GM18519 (cell line): Measurements from ENCODE around the gene PRICKLE2.

Experiments used
- ATAC-seq: cut with Tn5 transposase; IDR thresholded peaks from one replicate; pipeline ENCODE4 v1.9.1; 2021; ENCODE audit warnings: mild to moderate bottlenecking, moderate library complexity; ENCODE audit not compliant: unreplicated experiment, low FRiP score

PRICKLE2 gene

GRCh38 chr3:64082961-64083541 is 142.2 kb downstream of the PRICKLE2 start:
- ATAC-seq: no peak

DNA sequence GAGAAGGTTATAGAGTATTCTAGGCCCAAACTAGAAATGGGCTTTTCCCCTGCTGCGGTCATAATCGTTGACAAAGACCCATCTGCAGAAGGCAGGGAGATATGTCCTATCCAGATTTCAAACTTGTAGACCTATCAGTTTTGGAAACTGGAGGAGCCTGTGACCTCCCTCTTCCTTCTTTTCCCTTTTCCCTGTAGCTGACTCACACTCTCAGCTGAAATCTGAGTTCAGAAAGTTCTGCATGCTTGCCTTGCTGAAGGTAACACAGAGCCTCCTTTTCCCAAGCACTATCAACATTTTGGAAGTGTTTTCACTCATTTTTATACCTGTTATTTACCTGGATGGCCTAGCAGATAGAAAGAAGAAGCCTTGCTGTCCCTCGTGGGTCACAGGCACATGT is 142.9 kb downstream of the PRICKLE2 start:
- ATAC-seq: no peak

GRCh38 chr3:64081235-64081630 is 144.0 kb downstream of the PRICKLE2 start:
- ATAC-seq: no peak

DNA sequence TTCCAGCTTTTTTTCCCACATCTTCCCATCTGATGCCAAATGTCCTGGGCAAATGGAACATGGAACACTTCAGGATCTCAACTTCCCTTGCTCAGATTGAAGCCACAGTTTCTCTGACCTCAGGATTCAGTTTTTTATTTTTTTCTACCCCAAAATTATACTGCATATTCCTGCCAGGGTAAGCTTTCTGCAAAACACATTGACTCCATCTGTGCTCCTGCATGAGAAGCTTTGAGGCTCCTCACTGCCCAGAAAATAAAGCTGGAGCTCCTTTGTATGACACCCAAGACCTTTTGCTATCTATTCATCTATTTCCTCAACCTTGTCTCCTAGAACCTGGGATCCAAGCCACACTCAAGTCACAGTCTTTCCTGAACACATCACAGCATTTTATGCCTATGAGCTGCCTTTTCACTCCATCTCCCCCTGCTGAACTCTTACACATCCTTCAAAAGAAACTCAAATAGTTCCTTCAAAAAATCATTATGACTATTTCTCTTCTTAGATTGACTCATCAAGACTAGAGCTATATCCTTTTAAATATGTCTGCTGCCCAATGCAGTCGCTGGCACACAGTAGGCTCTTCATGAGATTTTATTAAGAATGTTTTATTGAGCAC is 144.5 kb downstream of the PRICKLE2 start:
- no peak for ATAC-seq

GRCh38 chr3:64079369-64080150 is 145.7 kb downstream of the PRICKLE2 start:
- no peak for ATAC-seq

- no peak for ATAC-seq
These were observed 146.3 kb downstream of the PRICKLE2 start for GRCh38 chr3:64078966-64079365.

DNA sequence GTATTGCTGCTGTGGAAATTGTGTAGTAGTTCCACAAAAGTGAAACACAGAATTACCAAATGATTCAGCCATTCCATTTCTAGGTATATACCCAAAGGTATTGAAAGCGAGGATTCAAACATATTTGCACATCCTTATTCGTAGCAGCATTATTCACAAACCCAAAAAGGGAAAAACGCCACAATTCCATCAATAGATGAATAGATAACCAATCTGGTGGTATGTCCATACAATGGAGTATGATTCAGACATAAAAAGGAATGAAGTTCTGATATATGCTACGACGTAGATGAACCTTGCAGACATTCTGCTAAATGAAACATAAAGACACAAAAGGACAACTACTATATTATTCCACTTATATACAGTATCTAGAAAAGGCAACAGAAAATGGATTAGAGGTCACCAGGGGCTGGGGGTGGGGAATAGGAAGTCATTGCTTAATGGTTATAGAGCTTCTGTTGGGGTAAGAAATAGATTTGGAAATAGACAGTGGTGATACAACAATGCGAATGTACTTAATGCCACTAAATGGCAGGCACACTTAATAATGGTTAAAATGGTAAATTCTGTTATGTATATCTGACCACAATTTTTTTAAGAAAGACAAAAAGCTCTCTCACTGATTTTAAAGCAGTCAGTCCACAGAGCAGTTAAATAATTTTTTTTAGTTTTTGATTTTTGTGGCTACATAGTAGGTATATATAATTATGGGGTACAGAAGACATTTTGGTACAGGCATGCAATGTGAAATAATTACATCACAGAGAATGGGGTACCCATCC is 150.2 kb downstream of the PRICKLE2 start:
- ATAC-seq: no peak

DNA sequence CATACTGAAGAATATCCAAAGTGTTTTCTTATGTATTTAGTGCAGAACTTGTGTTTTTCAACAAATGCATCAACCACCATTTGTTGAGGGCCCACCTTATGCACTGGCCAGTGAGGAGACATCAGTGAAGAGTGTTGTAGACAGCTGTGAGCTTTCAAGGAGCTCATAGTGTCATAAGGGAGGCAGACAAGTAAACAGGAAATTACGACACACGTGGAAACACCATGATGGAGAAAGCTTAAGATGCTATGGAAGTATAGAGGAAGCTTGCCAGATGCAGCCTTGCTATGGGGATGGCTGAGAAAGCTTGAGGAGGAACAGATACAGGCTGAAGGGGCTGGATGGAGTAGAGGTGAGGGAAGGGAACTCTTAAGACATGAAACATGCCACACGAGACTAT is 151.2 kb downstream of the PRICKLE2 start:
- no peak for ATAC-seq

GRCh38 chr3:64073158-64073761 is 152.0 kb downstream of the PRICKLE2 start:
- no peak for ATAC-seq

GRCh38 chr3:64072126-64072525 is 153.1 kb downstream of the PRICKLE2 start:
- ATAC-seq: no peak

DNA sequence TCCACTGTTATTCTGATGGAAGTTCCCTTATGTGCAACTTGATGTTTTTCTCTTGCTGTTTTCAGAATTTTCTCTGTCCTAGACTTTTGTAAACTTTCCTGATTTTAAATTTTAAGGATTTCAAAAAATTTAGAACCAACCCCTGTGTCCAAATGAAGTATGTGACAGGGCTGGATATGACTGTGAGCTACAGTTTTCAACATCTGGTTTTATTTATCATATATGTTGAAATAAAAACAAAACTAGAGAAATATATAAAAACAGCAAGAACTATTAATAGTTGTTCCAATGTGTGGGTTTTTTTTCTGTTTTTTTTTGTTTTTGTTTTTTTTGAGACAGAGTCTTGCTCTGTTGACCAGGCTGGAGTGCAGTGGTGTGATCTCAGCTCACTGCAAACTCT is 154.6 kb downstream of the PRICKLE2 start:
- ATAC-seq: no peak

GRCh38 chr3:64067506-64068346 is 157.5 kb downstream of the PRICKLE2 start:
- no peak for ATAC-seq

DNA sequence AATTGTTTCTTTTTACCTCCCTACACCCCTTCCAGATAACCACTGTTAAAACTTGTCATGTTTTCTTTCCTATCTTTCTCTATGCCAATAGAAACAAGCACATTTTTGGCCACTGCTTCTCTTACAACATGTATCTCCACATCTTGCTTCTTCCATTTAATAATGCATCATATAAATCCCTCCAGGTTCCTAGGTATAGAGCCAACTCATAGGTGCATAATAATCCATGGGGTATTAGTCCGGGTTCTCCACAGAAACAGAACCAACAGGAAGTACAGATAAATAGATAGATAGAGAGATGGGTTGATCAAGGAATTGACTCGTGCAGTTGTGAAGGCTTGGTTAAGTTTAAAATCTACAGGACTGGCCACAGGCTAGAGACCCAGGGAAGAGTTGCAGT is 160.5 kb downstream of the PRICKLE2 start:
- no peak for ATAC-seq

- no peak for ATAC-seq
These were observed 161.3 kb downstream of the PRICKLE2 start for GRCh38 chr3:64063983-64064438.

- ATAC-seq: no peak
These were observed 161.9 kb downstream of the PRICKLE2 start for GRCh38 chr3:64063207-64063982.

- no peak for ATAC-seq
These were observed 163.6 kb downstream of the PRICKLE2 start for GRCh38 chr3:64061628-64062027.

GRCh38 chr3:64059484-64060175 is 165.6 kb downstream of the PRICKLE2 start:
- no peak for ATAC-seq

DNA sequence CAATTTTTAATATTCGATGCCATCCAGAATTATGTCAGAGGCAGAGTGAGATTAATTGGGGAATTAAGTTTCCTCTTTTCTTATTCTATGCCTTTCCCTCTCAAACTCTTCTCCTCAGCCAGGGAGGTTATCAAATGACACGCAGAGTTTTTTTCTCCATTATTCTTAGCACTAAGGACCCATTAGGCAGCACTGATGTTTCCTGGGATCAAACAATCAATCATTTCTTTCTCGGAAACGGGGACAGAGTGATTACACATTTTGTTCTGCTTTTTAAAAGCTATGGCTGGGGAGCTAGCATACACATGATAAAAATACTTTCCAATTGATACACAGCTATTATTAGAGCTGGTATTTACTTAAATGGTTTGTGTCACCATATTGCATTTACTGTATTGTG is 166.7 kb downstream of the PRICKLE2 start:
- ATAC-seq: no peak
